GM19099 (cell line): ENCODE results near the gene IGFBP1.

ENCODE experiments used
- POLR2A ChIP-seq: IDR thresholded peaks from 3 replicates; pipeline ENCODE4 v1.6.1; 2011; ENCODE audit warnings: low read depth; ENCODE audit not compliant: insufficient read length; ENCODE audit errors: extremely low read depth

IGFBP1 gene

DNA sequence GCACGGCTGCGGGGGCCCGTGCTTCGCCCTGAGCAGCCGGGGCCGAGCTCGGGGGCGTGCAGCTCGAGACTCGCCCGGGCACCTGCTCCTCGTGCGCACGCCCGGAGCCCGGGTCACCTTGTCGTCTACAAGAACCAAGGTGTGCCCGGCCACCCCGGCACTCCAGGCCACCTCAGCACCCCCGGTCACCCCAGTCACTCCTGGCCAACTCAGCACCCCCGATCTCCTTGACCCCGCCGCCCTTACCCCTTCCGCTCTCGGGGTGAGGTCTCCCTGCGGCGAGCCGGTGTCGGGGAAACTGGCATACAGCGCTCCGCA is 33.1 kb downstream of the IGFBP1 start:
- TF ChIP-seq POLR2A, result no peak

GRCh38 chr7:45921699-45922519 is 33.6 kb downstream of the IGFBP1 start:
- no peak for TF ChIP-seq POLR2A

DNA sequence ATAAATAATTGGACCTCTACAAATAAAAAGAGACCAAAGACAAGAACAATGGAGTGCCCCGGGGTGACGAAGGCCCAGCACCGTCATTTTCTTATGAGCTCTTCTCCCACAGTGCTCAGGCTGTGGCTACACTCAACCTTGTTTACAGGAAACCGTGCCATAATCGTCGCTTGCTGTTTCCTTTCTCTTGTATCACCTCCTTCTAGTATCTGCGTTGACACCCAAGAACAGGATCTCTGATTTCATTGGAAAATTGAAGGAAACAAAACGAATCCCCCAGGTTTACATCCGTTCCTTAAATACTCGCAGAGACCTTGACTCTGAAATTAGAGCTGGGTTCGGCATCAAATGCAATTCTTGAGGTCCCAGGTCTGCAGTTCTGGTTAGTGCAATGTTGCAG is 34.5 kb downstream of the IGFBP1 start:
- no peak for TF ChIP-seq POLR2A

- no peak for TF ChIP-seq POLR2A
These were observed 35.0 kb downstream of the IGFBP1 start for GRCh38 chr7:45923290-45923689.

DNA sequence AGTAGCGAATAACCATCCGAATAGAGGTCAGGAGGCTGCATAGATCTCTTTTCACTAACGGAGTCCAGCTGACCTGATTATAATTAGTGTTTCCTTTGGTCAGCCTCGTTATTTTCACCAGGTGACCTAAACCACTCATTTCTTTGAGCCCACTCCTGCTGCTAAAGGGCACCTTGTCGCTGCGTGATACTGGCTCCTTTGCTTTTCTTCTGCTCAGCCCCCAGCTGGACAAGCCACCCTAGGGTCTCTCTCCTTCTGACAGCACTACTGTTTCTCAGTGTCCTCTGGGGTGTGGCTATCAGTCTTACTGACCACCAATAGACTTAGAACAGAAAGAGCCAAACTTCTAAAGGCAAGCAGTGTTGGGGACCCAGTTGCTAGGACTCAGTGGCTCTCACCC is 35.5 kb downstream of the IGFBP1 start:
- no peak for TF ChIP-seq POLR2A

- no peak for TF ChIP-seq POLR2A
These were observed 36.0 kb downstream of the IGFBP1 start for GRCh38 chr7:45924283-45924682.

GRCh38 chr7:45927721-45928120 is 39.4 kb downstream of the IGFBP1 start:
- no peak for TF ChIP-seq POLR2A

DNA sequence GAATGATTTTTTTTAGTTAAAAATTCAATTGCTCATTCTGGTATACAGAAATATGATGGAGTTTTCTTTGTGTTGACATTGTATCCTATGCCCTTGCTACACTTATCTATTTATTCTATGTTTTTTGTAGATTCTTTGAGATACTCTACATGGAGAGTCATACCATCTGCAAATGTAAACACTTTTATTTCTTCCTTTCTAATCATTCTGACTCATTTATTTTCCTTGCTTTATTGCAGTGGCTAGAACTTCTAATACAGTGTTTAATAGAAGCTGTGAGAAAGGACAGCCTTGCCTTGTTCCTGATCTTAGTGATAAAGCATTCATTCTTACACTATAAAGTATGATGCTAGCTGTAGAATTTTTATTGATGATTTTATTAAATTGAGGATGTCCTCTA is 42.7 kb downstream of the IGFBP1 start:
- no peak for TF ChIP-seq POLR2A

DNA sequence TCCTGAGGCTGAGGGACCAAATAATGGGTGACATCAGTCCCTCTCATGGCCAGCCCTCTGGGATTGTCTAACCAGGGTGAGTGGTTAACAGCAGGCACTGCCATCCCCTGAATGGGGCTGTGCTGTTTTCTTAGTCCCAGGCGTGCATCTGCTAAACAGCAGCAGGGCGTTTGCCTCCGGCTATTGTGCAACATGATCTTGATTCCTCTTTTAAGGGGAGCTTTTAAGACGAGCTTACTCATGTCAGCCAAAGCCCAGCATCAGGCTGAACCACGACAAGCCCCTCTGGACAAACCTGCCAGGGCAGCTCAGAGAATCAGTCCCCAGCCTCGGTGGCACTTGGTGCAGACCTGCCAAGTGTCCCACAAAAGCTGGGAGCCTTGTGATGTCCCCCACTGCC is 49.0 kb downstream of the IGFBP1 start:
- TF ChIP-seq POLR2A, result no peak

GRCh38 chr7:45937862-45938261 is 49.6 kb downstream of the IGFBP1 start:
- no peak for TF ChIP-seq POLR2A

GRCh38 chr7:45938626-45939302 is 50.5 kb downstream of the IGFBP1 start:
- no peak for TF ChIP-seq POLR2A

DNA sequence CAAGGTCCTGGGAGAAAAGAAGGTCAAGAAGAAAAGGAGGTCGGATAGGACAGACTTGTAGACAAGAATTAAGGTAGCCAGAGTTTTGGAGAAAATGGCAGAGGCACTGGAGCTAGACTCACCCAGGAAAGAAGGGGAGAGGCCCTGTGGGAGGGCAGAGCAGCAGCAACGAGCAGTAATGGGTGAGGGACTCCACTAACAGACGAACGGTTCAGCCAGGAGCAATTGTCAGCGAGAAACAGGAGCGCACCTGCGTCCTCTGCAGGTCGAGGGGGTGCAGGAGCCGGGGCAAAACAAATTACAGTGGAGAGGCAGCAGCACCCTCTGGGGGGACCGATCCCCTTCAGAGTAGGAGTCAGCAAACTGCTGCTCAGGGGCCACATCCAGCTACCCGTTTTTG is 51.3 kb downstream of the IGFBP1 start:
- no peak for TF ChIP-seq POLR2A

- no peak for TF ChIP-seq POLR2A
These were observed 52.7 kb downstream of the IGFBP1 start for GRCh38 chr7:45940939-45941338.
